Urinary bladder (tissue), 4 donors: Measurements from ENCODE around the gene ZSCAN22. TPM values are rescaled to one million over a fixed set of nuclear protein-coding genes. Genes with fewer than 3 reads are reported as not detected.
A peak's percentile ranks its signal among the peaks of the same experiment; 100 is the strongest.

ENCODE experiments used
- DNase-seq: peaks from one replicate; pipeline ENCODE4 v3.0.0-alpha.2; 2015; ENCODE audit errors: extremely low spot score
- H3K27ac ChIP-seq: one replicate; pipeline ENCODE4 v1.5.1; 2013; ENCODE audit warnings: low read depth, mild to moderate bottlenecking, moderate library complexity
- H3K36me3 ChIP-seq: one replicate; pipeline ENCODE4 v1.6.1; 2013; ENCODE audit warnings: mild to moderate bottlenecking, moderate library complexity; ENCODE audit not compliant: insufficient read depth
- H3K4me1 ChIP-seq: one replicate; pipeline ENCODE4 v1.6.1; 2013; ENCODE audit warnings: mild to moderate bottlenecking, moderate library complexity; ENCODE audit not compliant: insufficient read depth
- H3K4me3 ChIP-seq: one replicate; pipeline ENCODE4 v1.5.1; 2013; ENCODE audit warnings: low read depth, low read length
- WGBS: extraction: QIAGEN DNeasy Blood & Tissue Kit; methylation state at CpG from one replicate; pipeline ENCODE4 v1.1.7; 2013; 5-methylcytosine and 5-hydroxymethylcytosine counted together
- polyA plus RNA-seq: library from polyadenylated mRNA; stranded (reverse); fragments of 200-250 nt; gene quantifications from one replicate; pipeline ENCODE4 v1.2.3, GENCODE V29; 2013
- total RNA-seq: library from RNA; depleted of rRNA; stranded (reverse); fragments of >200 nt; gene quantifications from one replicate; pipeline ENCODE4 v1.2.3, GENCODE V29; 2014
- donor health status: healthy with polysubstance abuse.
- donor health status: healthy.

The ZSCAN22 gene
- total RNA-seq (2.9 TPM), polyA plus RNA-seq (1.6 TPM)

GRCh38 chr19:58326914-58327726 is at the start of gene ZSCAN22:
TSS of gene ZSCAN22 (plus strand) at chr19:58326994. CDS start at chr19:58334803, 7,809 bp downstream.
- H3K4me3 ChIP-seq: peak within 1 kb of the TSS; percentile 58
- DNase-seq: peak; percentile 91
- H3K36me3 ChIP-seq: no peaks in the 10 kb centered on the region
- peaks cover 2% of the 10 kb centered on the region for H3K4me1 ChIP-seq
- WGBS: under 1% methylated on average over 62 of the region's 62 CpGs
- peak within 1 kb of the TSS; percentile 79 for H3K27ac ChIP-seq

DNA sequence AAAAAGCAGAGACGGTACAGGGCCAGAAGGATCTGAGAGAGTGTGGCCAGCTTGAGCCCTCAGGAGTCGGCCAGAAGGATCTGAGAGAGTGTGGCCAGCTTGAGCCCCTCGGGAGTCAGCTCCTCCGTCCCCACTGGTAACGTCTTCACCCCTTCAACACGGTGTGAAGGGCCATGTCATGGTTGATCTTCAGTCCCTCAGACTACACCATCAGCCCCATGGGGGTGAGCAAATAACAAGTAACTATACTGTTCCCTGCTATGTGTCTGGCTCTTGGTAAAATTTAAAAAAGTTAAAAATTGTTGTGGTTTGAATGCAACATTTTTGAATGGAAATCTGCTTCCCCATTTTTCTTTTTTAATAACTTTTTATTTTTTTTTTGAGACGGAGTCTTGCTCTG is 49.6 kb upstream of the ZSCAN22 start:
- no peak for DNase-seq
- Histone ChIP-seq H3K27ac (no peak overlapping the region), H3K4me3 (no peak overlapping the region), H3K4me1 (peaks cover 2% of the 10 kb centered on the region), H3K36me3 (no peaks in the 10 kb centered on the region)
- 98% methylated on average over 7 of the region's 7 CpGs for WGBS

DNA sequence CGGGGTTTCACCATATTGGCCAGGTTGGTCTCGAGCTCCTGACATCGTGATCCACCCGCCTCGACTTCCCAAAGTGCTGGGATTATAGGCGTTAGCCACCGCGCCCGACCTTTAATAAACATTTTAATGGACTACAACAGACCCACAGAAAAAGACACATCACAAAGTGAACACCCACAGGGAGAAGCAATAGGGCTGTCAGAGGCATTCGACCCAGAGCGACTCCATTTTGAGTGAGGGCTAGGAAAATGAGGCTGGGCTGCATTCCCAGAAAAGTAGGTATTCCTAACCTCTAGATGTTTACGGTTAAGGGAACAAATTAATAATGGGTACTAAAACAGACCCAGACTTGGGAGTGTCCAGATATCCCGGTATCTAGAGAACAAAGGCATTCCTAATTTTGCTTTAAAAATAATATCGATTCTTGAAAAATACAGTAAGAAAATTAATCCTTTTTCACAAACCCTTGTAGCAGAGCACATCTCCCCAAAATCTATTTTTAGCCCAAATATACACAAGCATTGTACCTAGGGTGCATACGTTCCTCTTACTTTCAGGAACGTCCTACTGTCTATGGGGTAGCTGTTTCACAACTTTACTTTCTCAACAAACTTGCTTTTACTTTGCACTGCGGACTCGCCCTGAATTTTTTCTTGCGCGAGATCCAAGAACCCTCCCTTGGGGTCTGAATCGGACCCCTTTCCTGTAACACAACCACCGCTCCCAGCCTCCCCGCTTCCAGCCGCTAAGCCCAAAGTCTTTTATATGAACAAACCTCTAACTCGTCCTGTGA is 48.9 kb upstream of the ZSCAN22 start:
- Histone ChIP-seq H3K36me3 (no peaks in the 10 kb centered on the region), H3K27ac (peak overlapping the region; percentile 79), H3K4me3 (peak overlapping the region; percentile 74), H3K4me1 (peaks cover 2% of the 10 kb centered on the region)
- 37% methylated on average over 25 of the region's 25 CpGs for WGBS
- no peak for DNase-seq

DNA sequence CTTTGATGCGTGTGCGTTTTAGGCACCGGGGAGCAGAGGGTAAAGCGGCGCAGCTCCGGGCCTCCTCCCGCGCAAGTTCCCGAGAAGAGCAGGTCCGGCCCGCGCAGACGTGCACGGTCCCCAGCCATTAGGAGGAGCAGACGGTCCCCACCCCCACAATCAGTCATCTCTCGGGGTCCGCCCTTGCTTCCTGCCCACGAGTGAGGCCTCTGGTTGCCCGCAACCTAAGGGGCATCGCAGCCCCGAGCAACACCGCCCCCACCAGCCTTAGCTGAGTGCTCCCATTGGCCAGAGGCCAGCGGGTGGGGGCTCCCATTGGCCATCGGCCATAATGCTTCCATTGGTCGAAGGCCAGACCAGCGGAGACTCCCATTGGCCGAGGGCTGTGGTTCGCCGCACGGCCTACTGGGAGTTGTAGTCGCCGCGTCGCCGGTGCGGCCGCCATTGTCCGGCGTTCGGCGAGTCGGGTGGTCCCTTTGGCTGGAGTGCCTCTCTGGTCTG is 48.2 kb upstream of the ZSCAN22 start, which contains the start of gene ZNF8:
TSS of gene ZNF8 (plus strand) at position 415 of the 501 bp plus-strand sequence. CDS start 127 bp downstream, outside the sequence.
- WGBS: under 1% methylated on average over 42 of the region's 42 CpGs
- DNase-seq: peak; percentile 91
- Histone ChIP-seq H3K27ac (peak within 1 kb of the TSS; percentile 79), H3K36me3 (no peaks in the 10 kb centered on the region), H3K4me3 (peak within 1 kb of the TSS; percentile 74), H3K4me1 (peaks cover 2% of the 10 kb centered on the region)

DNA sequence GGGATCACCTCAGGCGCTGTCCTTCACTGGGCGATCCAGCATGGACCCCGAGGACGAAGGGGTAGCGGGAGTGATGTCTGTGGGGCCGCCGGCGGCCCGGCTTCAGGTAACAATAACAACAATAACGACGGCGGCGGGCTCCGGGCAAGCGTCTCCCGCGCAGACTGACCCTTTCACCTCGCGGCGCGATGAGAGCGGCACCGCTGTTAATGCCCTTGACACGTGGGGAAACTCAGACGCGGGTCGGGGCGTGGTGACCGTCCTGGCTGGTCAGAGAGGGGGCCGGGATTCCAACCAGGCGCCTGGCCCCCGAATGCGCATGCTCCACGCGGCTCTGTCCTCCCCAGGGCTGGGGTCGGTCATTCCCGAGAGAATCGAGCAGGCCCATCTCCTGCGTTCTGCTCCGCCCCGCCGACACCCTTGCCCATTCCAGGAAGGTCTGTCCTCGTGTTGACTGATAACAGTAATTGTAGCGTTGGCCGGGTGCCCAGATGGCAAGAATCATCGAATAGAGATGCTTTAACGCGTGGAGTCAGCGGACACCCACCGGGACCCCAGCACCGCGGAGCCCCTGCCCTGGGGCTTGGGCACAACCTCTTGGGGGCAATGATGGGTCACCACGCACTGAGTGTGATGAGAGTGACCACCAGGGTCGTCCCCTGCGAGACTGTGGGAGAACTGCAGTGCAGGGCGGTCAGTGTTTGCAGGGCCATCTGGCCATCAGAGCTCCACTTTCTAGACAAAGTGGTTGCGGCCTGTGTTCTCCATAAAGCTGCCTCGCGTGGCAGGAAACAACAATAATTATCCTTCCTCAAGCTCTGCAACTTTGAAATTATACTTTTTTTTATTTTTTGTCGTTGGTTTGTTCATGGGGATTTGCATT is 47.5 kb upstream of the ZSCAN22 start:
- no peaks in the 10 kb centered on the region for H3K36me3 ChIP-seq
- peak; percentile 57 for DNase-seq
- H3K27ac ChIP-seq: peak overlapping the region; percentile 56
- H3K4me1 ChIP-seq: peaks cover 2% of the 10 kb centered on the region
- WGBS: 3% methylated on average over 60 of the region's 60 CpGs
- H3K4me3 ChIP-seq: peak overlapping the region; percentile 74

DNA sequence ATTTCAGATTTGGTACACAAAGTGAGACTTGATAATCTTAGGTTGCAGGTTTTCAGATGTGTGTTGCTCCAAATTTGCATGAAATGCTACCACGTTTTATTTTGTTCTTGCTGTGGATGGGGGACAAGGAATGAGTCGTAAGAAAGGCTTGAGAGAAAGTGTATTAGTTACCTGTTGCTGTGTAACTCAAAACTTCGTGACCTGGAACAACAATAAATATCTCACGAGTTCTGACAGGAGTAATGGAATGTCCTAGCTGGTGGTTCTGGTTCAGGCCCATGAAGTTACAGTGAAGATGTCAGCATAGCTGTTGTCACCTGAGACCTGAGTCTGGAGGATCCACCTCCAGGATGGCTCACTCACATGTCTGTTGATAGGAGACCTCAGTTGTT is 46.9 kb upstream of the ZSCAN22 start:
- Histone ChIP-seq H3K4me1 (peaks cover 2% of the 10 kb centered on the region), H3K4me3 (no peak overlapping the region), H3K36me3 (no peaks in the 10 kb centered on the region), H3K27ac (no peak overlapping the region)
- WGBS: 65% methylated on average over 4 of the region's 4 CpGs
- DNase-seq: no peak

DNA sequence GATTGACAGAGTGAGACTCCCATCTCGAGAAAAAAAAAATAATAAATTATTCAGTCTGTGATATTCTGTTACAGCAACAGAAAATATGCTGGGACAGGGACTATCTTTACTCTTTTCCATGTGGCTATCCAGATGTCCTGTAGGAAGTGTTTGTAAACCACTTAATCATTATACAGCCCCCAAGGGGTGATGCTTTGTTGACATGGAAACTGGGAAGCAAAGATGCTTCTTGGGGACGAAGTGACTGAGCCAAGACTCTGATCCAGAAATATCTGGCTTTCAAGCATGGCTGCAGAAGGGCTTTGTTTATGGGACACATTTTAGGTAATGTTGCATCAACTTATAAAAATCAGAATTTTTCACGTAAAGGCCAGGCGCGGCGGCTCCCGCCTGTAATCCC is 42.6 kb upstream of the ZSCAN22 start:
- H3K27ac ChIP-seq: no peak overlapping the region
- peaks cover 6% of the 10 kb centered on the region for H3K36me3 ChIP-seq
- H3K4me1 ChIP-seq: no peaks in the 10 kb centered on the region
- 92% methylated on average over 7 of the region's 7 CpGs for WGBS
- H3K4me3 ChIP-seq: no peak overlapping the region
- no peak for DNase-seq

GRCh38 chr19:58291943-58292342 is 34.9 kb upstream of the ZSCAN22 start:
- H3K4me3 ChIP-seq: no peak overlapping the region
- no peak for DNase-seq
- WGBS: 96% methylated on average over 7 of the region's 7 CpGs
- no peak overlapping the region for H3K27ac ChIP-seq
- peaks cover 9% of the 10 kb centered on the region for H3K36me3 ChIP-seq
- H3K4me1 ChIP-seq: no peaks in the 10 kb centered on the region

GRCh38 chr19:58294743-58295374 is 31.9 kb upstream of the ZSCAN22 start:
- H3K4me1 ChIP-seq: no peaks in the 10 kb centered on the region
- WGBS: 97% methylated on average over 22 of the region's 22 CpGs
- peaks cover 7% of the 10 kb centered on the region for H3K36me3 ChIP-seq
- DNase-seq: no peak
- H3K4me3 ChIP-seq: no peak overlapping the region
- H3K27ac ChIP-seq: no peak overlapping the region

GRCh38 chr19:58296104-58296503 is 30.7 kb upstream of the ZSCAN22 start:
- no peak overlapping the region for H3K4me3 ChIP-seq
- H3K36me3 ChIP-seq: peaks cover 7% of the 10 kb centered on the region
- 91% methylated on average over 7 of the region's 7 CpGs for WGBS
- H3K27ac ChIP-seq: no peak overlapping the region
- H3K4me1 ChIP-seq: no peaks in the 10 kb centered on the region
- DNase-seq: no peak

- H3K4me3 ChIP-seq: no peak overlapping the region
- H3K4me1 ChIP-seq: no peaks in the 10 kb centered on the region
- 91% methylated on average over 7 of the region's 7 CpGs for WGBS
- H3K27ac ChIP-seq: no peak overlapping the region
- DNase-seq: no peak
- H3K36me3 ChIP-seq: no peaks in the 10 kb centered on the region
Observed at GRCh38 chr19:58300620-58301019, 26.2 kb upstream of the ZSCAN22 start.

DNA sequence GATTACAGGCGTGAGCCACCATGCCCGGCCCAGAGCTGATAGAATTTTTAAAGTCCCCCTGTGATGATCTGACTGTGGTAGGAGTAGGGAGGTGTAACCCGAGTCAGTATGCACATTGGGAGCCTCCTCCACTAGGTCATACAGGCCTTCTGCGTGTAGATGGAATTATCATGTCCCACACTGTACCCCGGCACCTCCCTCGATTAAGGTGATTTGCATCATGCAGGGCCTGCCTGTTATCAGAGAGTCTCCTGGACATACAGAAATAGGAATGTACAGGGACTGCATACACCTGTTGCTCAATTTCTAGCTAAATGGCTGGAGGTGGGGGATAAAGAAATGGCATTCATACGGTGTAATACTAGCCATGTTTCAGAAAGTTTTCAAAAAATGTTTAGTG is 22.5 kb upstream of the ZSCAN22 start:
- Histone ChIP-seq H3K4me1 (no peaks in the 10 kb centered on the region), H3K27ac (no peak overlapping the region), H3K4me3 (no peak overlapping the region), H3K36me3 (no peaks in the 10 kb centered on the region)
- 84% methylated on average over 7 of the region's 7 CpGs for whole genome bisulfite sequencing
- no peak for DNase-seq

DNA sequence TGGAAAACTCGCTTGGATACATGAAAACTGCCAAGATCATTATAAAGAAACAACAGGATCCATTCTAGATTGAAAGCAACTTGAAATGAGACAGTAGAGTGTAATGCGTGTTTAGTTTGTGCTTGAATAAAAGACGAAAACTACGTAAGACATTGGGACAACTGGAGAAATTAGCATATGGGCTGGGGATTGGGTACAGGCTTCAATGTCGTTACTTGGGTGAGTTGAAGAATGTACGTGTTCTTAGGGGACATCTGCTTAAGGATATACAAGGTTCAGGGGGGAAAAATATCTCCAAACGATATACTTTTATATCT is 22.1 kb upstream of the ZSCAN22 start:
- H3K36me3 ChIP-seq: no peaks in the 10 kb centered on the region
- WGBS: 14% methylated on average over 7 of the region's 7 CpGs

More for the DNA sequence above, 22.1 kb upstream of the ZSCAN22 start:
- H3K4me1 ChIP-seq: no peaks in the 10 kb centered on the region
- no peak for DNase-seq
- H3K27ac ChIP-seq: no peak overlapping the region
- H3K4me3 ChIP-seq: peak overlapping the region; percentile 81
